Neutrophil (primary cell): ENCODE data around the gene PIP5KL1.

ENCODE experiments used
- H3K27ac ChIP-seq: fragments of 200-600 bp; sonication (generic); 2 replicates; pipeline ENCODE4 v1.5.1; 2016; ENCODE audit warnings: mild to moderate bottlenecking, moderate library complexity
- H3K27me3 ChIP-seq: fragments of 200-600 bp; sonication (generic); 2 replicates; pipeline ENCODE4 v1.6.0; 2016; ENCODE audit warnings: mild to moderate bottlenecking
- H3K36me3 ChIP-seq: fragments of 200-600 bp; sonication (generic); 2 replicates; pipeline ENCODE4 v1.5.1; 2017
- H3K4me1 ChIP-seq, 2 experiments: fragments of 200-600 bp in 1 of 2; sonication (generic) in 1 of 2; 1 replicate in 1 of 2; 2 replicates in 1 of 2; pipeline versions ENCODE4 v1.5.1 to v1.6.1; 2013 to 2016; ENCODE audit warnings: low read depth in 1 of 2, low read length in 1 of 2, mild to moderate bottlenecking in 1 of 2, moderate library complexity in 1 of 2; ENCODE audit not compliant: control insufficient read depth in 1 of 2, insufficient read depth in 1 of 2
- H3K4me3 ChIP-seq, 2 experiments: fragments of 200-600 bp in 1 of 2; sonication (generic) in 1 of 2; 1 replicate in 1 of 2; 2 replicates in 1 of 2; pipeline ENCODE4 v1.5.1; 2013 to 2016; ENCODE audit warnings: low read depth in 1 of 2, low read length in 1 of 2, mild to moderate bottlenecking in 1 of 2, moderate library complexity in 1 of 2
- H3K9me3 ChIP-seq: fragments of 200-600 bp; sonication (generic); 2 replicates; pipeline ENCODE4 v1.5.1; 2016
- CTCF ChIP-seq: fragments of 200-600 bp; sonication (generic); IDR thresholded peaks from 2 replicates; pipeline ENCODE4 v1.5.1; 2016; ENCODE audit warnings: antibody characterized with exemption

The PIP5KL1 gene

GRCh38 chr9:127928676-127929624 lies 1.6 kb downstream of the PIP5KL1 start:
- H3K9me3 ChIP-seq: no peaks in the 10 kb centered on the region
- H3K27me3 ChIP-seq: peaks cover 82% of the 10 kb centered on the region
- no peak for TF ChIP-seq CTCF
- H3K4me3 ChIP-seq: no peak overlapping the region
- H3K36me3 ChIP-seq: no peaks in the 10 kb centered on the region
- H3K4me1 ChIP-seq: peaks cover 19 to 28% of the 10 kb centered on the region in 2 experiments
- H3K27ac ChIP-seq: no peak overlapping the region

GRCh38 chr9:127927988-127928675 lies 2.4 kb downstream of the PIP5KL1 start:
- peaks cover 90% of the 10 kb centered on the region for H3K27me3 ChIP-seq
- no peaks in the 10 kb centered on the region for H3K36me3 ChIP-seq
- peak overlapping the region in 1 of 2 experiments; percentile 34 for H3K4me3 ChIP-seq
- TF ChIP-seq CTCF: no peak
- peaks cover 19 to 28% of the 10 kb centered on the region in 2 experiments for H3K4me1 ChIP-seq
- H3K9me3 ChIP-seq: no peaks in the 10 kb centered on the region
- H3K27ac ChIP-seq: no peak overlapping the region

- H3K4me1 ChIP-seq: peaks cover 19 to 28% of the 10 kb centered on the region in 2 experiments
- H3K27me3 ChIP-seq: peaks cover 96% of the 10 kb centered on the region
- no peak for TF ChIP-seq CTCF
- no peak overlapping the region for H3K27ac ChIP-seq
- H3K9me3 ChIP-seq: no peaks in the 10 kb centered on the region
- H3K4me3 ChIP-seq: peak overlapping the region in 1 of 2 experiments; percentile 34
- H3K36me3 ChIP-seq: no peaks in the 10 kb centered on the region
These were observed 3.2 kb downstream of the PIP5KL1 start for GRCh38 chr9:127927201-127927987.

GRCh38 chr9:127926906-127927200 lies 3.7 kb downstream of the PIP5KL1 start:
- Histone ChIP-seq H3K4me3 (peak overlapping the region in 1 of 2 experiments; percentile 34), H3K9me3 (no peaks in the 10 kb centered on the region), H3K36me3 (no peaks in the 10 kb centered on the region), H3K4me1 (peaks cover 22 to 31% of the 10 kb centered on the region in 2 experiments), H3K27ac (no peak overlapping the region), H3K27me3 (peaks cover 99% of the 10 kb centered on the region)
- TF ChIP-seq CTCF: no peak
